ENCODE measurements around the gene RNF135.
"Not testable (repeated sequence)": the region's sequence is repeated elsewhere in the genome, so short reads cannot be mapped to it uniquely, and the experiment has no call there.

The RNF135 gene, protein sequence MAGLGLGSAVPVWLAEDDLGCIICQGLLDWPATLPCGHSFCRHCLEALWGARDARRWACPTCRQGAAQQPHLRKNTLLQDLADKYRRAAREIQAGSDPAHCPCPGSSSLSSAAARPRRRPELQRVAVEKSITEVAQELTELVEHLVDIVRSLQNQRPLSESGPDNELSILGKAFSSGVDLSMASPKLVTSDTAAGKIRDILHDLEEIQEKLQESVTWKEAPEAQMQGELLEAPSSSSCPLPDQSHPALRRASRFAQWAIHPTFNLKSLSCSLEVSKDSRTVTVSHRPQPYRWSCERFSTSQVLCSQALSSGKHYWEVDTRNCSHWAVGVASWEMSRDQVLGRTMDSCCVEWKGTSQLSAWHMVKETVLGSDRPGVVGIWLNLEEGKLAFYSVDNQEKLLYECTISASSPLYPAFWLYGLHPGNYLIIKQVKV

GRCh38 chr17:30970831-30971567 is at the start of gene RNF135:
Gene RNF135 (plus strand): TSS chr17:30971039. CDS start chr17:30971074, 35 bp downstream.
- DNase-seq, result peak; percentile 7

DNA sequence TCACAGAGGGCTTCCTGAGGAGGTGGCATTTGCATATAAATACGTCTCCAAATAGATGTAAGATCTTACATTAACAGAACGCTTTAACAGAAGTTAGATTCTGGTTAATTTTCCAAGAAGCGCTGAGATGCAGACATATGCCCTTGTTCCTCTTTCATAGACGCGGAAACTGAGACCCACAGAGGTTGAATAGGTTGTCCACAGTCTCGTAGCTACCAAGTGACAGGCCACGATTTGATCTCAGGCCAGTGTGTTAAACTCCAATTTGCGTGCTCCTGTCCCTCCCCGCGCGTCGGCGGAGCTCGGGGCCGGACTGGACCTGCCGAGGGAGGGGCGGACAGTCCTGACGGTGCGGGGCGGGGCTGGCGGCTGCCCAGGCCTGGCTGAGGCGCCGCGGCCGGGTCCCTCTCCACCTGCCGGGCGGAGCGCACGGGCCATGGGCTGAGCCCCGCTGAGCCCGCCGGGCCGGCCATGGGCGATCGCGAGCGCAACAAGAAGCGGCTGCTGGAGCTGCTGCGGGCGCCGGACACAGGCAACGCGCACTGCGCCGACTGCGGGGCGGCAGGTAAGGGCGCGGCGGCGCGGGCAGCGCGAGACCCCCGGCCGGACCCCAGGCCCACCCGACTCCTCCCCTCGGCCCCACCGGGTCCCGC is 49.2 kb upstream of the RNF135 start, which contains the start of gene ADAP2:
TSS of gene ADAP2 (plus strand) at position 402 of the 653 bp plus-strand sequence. CDS start at position 472, 70 bp downstream.
- DNase-seq, result no peak

GRCh38 chr17:30922235-30923030 is 48.4 kb upstream of the RNF135 start:
- DNase-seq, result no peak

DNA sequence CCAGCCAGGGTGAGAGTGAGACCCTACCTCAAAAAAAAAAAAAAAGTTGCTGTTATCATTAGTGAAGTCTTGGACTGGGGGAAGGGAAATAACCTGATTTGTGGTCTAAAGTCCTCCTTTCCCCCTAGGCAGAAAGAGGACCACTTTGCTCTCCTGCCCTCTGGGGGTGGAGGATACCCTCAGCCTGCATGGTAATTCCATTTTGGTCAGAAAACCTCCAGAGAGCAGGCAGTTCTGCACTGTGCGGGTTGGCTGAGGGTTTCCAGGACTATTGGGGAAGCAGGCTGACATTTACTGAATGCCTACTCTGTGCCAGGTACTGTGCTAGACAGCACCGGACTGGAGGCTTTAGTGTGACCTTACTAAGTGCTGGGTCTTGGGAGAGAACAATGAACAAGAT is 46.5 kb upstream of the RNF135 start:
- no peak for DNase-seq

DNA sequence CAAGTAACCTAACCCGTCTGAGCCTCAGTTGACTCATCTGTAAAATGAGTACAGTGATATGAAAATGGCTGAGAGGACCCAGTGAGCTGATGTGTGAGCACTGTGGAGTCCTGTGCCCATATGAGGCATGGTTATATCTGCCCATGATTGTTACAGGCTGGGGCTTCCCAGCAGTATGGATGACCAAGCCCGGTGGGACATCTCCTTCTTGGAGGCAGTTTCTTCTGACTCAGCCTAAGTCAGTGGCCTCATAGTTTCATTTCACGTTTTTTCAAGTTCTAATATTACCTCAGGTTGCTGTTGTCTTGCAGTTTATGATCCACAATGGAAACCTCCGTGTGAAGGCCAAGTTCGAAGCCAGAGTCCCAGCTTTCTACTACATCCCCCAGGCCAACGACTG is 44.3 kb upstream of the RNF135 start:
- no peak for DNase-seq

DNA sequence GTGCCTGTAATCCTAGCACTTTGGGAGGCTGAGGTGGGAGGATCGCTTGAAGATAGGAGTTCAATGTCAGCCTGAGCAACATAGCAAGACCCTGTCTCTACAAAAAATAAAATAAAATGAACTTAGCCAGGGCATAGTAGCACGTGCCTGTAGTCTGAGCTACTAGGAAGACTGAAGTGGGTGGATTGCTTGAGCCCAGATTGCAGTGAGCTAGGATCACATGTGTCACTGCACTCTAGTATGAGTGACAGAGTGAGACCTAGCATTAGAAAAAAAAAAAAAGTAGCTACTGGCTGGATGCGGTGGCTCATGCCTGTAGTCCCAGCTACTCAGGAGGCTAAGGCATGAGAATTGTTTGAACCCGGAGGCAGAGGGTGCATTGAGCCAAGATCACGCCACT is 43.1 kb upstream of the RNF135 start:
- no peak for DNase-seq

DNA sequence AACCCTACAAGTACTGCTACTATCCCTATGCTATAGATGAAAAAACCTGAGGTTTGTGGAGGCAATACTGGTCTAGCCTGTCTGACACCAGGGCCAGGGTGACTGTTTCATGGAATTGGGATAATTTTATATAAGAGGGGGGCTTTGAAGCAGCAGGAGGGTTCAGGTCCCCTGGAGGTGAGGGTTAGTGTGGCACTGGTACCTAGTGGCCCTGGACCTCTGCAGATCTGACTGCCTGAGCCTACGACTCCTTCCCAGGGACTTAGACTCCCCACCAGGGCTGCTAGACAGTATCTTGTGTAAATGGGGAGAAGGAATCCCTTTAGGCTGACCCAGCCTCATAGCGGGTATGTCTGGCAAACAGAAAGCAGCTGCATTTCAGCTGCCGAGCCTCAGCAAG is 42.3 kb upstream of the RNF135 start:
- DNase-seq, result no peak

GRCh38 chr17:30929081-30929633 is 41.7 kb upstream of the RNF135 start:
- no peak for DNase-seq

- DNase-seq, result not testable (repeated sequence)
Observed at GRCh38 chr17:30929861-30930260, 41.0 kb upstream of the RNF135 start.

DNA sequence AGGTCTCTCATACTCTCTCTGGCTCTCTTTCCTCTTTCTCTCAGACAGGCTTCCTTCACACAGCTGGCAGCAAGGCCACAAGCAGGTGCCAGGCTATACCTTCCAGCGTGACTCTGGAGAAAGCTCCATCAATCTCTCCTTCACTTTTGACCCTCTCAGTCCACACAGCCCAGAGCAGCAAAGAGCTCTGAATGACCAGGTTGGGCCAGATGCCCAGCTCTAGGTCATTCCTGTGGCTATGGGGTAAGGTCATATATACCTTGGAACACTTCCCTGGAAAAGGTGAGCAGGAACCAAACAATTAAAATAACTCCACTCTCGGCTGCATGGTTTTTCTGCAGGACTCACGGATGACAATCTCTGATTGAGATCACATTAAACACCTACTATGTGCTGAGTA is 40.3 kb upstream of the RNF135 start:
- DNase-seq, result no peak

DNA sequence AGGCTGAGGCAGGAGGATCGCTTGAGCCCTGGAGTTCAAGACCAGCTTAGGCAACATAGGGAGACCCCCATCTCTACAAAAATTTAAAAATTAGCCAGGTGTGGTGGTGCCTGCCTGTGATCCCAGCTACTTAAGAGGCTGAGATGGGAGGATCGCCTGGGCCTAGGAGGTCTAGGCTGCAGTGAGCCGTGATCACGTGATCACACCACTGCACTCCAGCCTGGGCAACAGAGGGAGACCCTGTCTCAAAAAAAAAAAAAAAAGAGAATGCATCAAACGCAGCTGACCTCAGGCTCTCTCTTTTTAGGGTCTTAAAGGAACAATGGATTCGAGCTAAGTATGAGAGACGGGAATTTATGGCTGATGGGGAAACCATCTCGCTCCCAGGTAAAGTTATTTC is 39.3 kb upstream of the RNF135 start:
- not testable (repeated sequence) for DNase-seq

GRCh38 chr17:30933966-30934365 is 36.9 kb upstream of the RNF135 start:
- DNase-seq, result no peak

DNA sequence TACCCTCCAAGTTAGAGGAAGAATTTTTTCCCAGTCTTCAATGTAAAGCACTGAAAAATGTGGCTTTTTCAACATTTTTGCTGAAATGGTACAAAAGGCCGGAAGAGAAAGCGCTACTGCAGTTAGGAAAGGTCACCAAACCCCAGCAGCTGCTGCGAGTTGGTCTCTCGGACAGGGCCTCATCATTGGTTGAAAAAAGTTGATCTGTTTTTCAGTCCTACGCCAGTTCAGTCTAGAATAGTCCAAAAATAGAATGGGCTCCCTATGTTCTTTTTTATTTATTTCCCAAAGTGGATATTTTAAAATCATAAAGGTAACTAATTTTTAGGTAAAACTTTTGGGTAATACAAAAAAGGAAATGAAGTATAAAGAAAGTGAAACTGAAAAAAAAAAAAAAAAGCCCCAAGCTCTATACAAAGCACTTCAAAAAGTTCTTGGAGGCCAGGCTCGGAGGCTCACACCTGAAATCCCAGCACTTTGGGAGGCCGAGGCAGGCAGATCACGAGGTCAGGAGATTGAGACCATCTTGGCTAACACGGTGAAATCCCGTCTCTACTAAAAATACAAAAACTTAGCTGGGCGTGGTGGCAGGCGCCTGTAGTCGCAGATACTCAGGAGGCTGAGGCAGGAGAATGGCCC is 31.7 kb upstream of the RNF135 start:
- no peak for DNase-seq

DNA sequence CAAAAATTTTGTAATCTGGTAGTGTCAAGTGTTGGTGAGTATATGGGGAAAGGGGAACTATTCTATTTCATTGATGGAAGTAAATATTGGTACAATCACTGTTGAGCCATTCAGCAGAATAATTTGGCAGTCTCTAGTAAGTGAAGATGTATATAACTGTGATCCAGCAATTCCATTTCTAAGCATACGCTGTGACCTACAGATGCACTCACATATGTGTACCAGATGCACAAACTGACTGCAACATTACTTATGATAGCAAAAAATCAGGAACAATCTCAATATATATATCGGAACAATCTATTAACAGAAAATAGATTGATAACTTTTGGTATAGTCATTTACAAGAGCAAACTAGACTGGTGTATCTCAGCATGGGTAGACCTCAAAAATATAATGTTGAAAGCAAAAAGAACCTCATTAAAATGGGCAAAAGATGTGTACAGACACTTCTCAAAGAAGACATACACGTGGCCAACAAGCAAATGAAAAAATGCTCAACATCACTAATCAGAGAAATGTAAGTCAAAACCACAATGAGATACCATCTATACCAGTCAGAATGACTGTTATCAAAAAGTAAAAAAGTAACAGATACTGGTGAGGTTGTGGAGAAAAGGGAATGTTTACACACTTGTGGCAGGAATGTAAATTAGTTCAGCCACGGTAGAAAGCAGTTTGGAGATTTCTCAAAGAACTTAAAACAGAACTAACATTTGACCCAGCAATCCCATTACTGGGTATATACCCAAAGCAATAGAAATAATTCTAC is 28.3 kb upstream of the RNF135 start:
- DNase-seq, result no peak

DNA sequence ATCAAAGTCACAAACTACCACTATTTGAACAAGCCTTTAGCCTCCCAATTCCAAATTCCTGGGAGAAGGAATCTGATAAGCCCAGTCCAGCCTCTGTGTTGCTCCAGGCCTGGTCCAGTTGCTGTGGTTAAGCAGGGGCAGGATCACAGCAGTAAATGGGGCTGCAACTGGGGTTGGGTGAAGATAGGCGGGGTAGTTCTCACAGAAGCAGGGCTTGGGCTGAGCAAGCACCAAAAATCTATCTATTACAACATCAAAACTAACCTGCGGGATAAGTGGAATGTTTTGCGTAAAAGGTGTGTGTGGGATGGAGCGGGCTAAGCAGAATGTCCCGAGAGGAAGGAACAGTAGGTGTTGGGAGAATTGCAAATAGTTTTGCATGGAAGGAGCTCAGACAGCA is 23.0 kb upstream of the RNF135 start:
- no peak for DNase-seq

DNA sequence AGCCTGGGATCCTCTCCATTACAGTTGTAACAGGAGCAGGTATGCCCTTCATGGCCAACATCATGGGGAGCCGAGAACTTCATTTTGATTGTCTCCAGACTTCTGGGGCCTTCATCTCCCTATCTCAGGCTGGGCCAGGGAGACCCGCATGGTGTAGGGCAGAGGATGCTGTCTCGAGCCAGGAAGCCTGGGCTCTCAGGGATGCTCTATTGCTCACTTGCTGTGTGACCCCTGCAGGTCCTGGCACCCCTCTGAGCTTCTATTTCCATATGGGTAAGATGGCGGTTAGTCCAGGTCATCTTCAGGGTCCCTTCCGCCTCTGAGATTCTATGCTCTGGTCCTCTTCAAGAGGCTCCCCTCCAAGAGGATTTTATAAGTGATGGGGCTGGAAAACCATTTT is 20.6 kb upstream of the RNF135 start:
- no peak for DNase-seq

DNA sequence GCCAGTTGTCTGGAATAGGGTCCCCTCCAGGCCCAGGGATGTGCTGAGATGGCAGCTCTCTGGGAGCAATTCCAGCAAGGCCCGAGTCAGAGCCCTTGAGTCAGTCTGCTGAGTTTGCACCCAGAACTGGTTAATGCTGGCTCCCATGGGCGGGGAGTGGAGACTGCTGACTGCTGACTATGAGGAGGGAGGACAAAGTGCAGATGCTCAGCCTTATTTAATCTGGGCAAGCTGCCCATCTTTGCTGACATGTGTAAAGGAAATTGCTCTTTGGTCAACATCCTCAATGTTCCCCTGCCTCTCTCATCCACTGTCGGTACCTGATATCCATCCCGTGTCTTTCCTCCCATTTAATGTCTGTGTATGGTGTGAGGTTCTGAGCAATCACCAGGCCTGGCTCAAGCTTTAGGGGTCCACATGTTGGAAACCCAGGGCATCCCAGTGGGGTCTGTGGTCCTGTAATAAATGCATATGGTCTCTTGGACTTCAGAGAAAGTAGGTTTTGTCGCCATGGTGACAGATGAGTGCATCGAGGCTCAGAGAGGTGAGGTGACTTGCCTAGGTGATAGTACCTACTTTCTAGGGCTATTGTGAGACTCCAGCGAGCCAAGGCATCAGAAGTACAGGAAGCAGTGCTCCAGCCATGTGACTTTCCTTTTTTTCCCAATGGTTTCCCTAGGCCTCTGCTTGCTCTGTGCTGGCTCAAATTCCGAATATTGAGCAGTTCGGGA is 20.0 kb upstream of the RNF135 start:
- peak; percentile 89 for DNase-seq

DNA sequence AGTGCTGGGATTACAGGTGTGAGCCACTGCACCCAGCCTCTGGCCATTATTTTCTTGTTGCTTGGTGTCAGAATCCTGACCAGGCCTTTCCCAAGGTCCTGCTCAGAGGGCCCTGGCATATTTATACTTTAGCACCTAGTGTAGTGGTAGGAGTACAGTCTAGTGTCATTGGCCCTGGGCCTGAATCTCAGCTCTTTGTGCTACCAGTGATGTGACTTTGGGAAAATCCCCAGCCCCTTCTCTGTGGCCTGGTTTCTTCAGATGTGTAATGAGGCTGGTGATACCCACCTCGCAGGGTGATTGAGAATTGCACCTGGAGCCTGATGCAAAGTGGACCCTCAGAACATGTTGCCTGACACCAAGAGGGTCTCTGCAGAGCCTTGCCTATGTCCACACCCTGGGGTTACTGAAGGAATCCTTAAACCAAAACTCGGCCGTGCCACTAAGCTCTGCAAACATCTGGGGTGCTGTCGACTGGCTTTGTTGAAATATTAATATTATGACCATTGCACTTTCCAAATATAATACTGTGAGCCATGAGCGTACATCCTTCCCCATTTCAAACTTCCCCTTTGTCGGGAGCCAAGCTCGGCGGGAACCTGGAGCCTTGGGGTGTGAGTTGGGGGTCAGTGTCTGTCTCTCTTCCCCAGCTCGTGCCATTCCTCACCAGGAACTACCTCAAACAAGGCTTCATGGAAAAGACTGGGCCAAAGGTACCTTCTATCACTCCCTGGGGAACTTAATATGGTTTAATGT is 18.0 kb upstream of the RNF135 start:
- DNase-seq, result no peak

- no peak for DNase-seq
Observed at GRCh38 chr17:30954046-30954830, 16.6 kb upstream of the RNF135 start.
